H1 (cell line): ENCODE data around the gene KLHL7. TPM values are rescaled to one million over a fixed set of nuclear protein-coding genes. Genes with fewer than 3 reads are reported as not detected.
"Not testable (repeated sequence)": the region's sequence is repeated elsewhere in the genome, so short reads cannot be mapped to it uniquely, and the experiment has no call there.

Experiments used
- CTCF ChIA-PET: fragments of 300-600 bp; sonication (Branson Sonifier 250); formaldehyde crosslinking; loops from one replicate; lab custom pipeline; 2021; ENCODE audit not compliant: partially characterized antibody; lab: Charles Lee
- POLR2A ChIA-PET: fragments of 300-600 bp; sonication (Branson Sonifier 250); formaldehyde crosslinking; loops from one replicate; lab custom pipeline; 2021; ENCODE audit warnings: inconsistent platforms; ENCODE audit not compliant: partially characterized antibody; lab: Charles Lee
- DNase-seq, 2 experiments: peaks; one replicate each; pipeline versions ENCODE4 v3.0.0 to v3.0.0-alpha.2; 2010 to 2022; ENCODE audit warnings: low spot score in 2 of 2, low read depth in 1 of 2, mixed read lengths in 1 of 2
- FAIRE-seq: peaks from 2 replicates; lab custom pipeline; 2011; peaks lifted over from hg19 to GRCh38; lab: Jason Lieb, UNC
- H2AFZ ChIP-seq: 2 replicates; pipeline ENCODE4 v1.8.1; 2012; ENCODE audit warnings: low read length, inconsistent platforms
- H2AK5ac ChIP-seq: 2 replicates; pipeline ENCODE4 v1.6.1; 2013; ENCODE audit warnings: low read depth, low read length
- H2BK120ac ChIP-seq: replicated peaks from 2 replicates; pipeline ENCODE3; 2013; ENCODE audit warnings: low read depth, low read length, inconsistent platforms
- H2BK12ac ChIP-seq: 2 replicates; pipeline ENCODE4 v1.6.1; 2013; ENCODE audit warnings: low read depth, low read length
- H2BK15ac ChIP-seq: 2 replicates; pipeline ENCODE4 v1.6.1; 2013; ENCODE audit warnings: low read length
- H2BK20ac ChIP-seq: 2 replicates; pipeline ENCODE4 v1.6.1; 2013; ENCODE audit warnings: low read length
- H2BK5ac ChIP-seq: 2 replicates; pipeline ENCODE4 v1.6.1; 2013; ENCODE audit warnings: low read depth, low read length
- H3K14ac ChIP-seq: 2 replicates; pipeline ENCODE4 v1.6.1; 2013; ENCODE audit warnings: inconsistent platforms; ENCODE audit not compliant: insufficient read length
- H3K18ac ChIP-seq: 2 replicates; pipeline ENCODE4 v1.6.1; 2013; ENCODE audit warnings: low read length; ENCODE audit errors: extremely low read depth
- H3K23ac ChIP-seq: 2 replicates; pipeline ENCODE4 v1.6.1; 2013; ENCODE audit warnings: inconsistent platforms; ENCODE audit not compliant: insufficient read length
- H3K23me2 ChIP-seq: 2 replicates; pipeline ENCODE4 v1.6.1; 2013; ENCODE audit warnings: low read depth, low read length
- H3K27ac ChIP-seq: 2 replicates; pipeline ENCODE4 v1.6.1; 2011; ENCODE audit warnings: low read depth, low read length, inconsistent platforms
- H3K27me3 ChIP-seq, 4 experiments: replicated peaks in 1 of 4; 1 replicate in 1 of 4; 2 replicates in 3 of 4; pipeline versions ENCODE4 v1.6.1 to v1.8.1; 2011 to 2013; ENCODE audit warnings: low read length in 3 of 4, mild to moderate bottlenecking in 3 of 4, inconsistent platforms in 2 of 4, mixed read lengths in 2 of 4, moderate library complexity in 1 of 4; ENCODE audit not compliant: control insufficient read depth in 3 of 4, insufficient read depth in 3 of 4; ENCODE audit errors: extremely low read depth in 1 of 4
- H3K36me3 ChIP-seq, 4 experiments: 2 replicates each; pipeline versions ENCODE4 v1.6.1 to v1.8.1; 2011 to 2013; ENCODE audit warnings: mild to moderate bottlenecking in 4 of 4, low read length in 3 of 4, moderate library complexity in 2 of 4, control low read depth in 1 of 4, inconsistent platforms in 1 of 4; ENCODE audit not compliant: insufficient read depth in 4 of 4, control insufficient read depth in 2 of 4
- H3K4ac ChIP-seq: replicated peaks from 2 replicates; pipeline ENCODE3; 2013; ENCODE audit warnings: low read length, low read depth, mixed read lengths, inconsistent platforms; ENCODE audit not compliant: insufficient read length
- H3K4me1 ChIP-seq, 4 experiments: replicated peaks in 1 of 4; 1 replicate in 1 of 4; 2 replicates in 3 of 4; pipeline versions ENCODE4 v1.6.1 to v1.8.1; 2011 to 2013; ENCODE audit warnings: low read length in 3 of 4, inconsistent platforms in 2 of 4, mixed read lengths in 1 of 4; ENCODE audit not compliant: insufficient read depth in 4 of 4, control insufficient read depth in 3 of 4
- H3K4me2 ChIP-seq, 2 experiments: 2 replicates each; pipeline versions ENCODE4 v1.6.1 to v1.8.1; 2011 to 2013; ENCODE audit warnings: low read depth in 2 of 2, low read length in 2 of 2, control low read depth in 1 of 2, inconsistent platforms in 1 of 2, mild to moderate bottlenecking in 1 of 2; ENCODE audit not compliant: insufficient read depth in 1 of 2
- H3K4me3 ChIP-seq, 4 experiments: fragments of 200-600, 300-600 bp in 1 of 4; sonication (generic), shearing (Covaris generic), sonication (Bioruptor Twin) in 1 of 4; 2 replicates each; pipeline versions ENCODE4 v1.5.1 to v1.8.1; 2011 to 2016; ENCODE audit warnings: low read length in 4 of 4, low read depth in 3 of 4, control low read depth in 2 of 4, inconsistent platforms in 2 of 4, mild to moderate bottlenecking in 2 of 4, mixed read lengths in 1 of 4, moderate library complexity in 1 of 4; ENCODE audit not compliant: insufficient read depth in 2 of 4; ENCODE audit errors: extremely low read depth in 1 of 4
- H3K56ac ChIP-seq: replicated peaks from 2 replicates; pipeline ENCODE3; 2013; ENCODE audit warnings: low read depth, mild to moderate bottlenecking, mixed read lengths, low read length, inconsistent platforms; ENCODE audit not compliant: insufficient read length
- H3K79me1 ChIP-seq: 2 replicates; pipeline ENCODE4 v1.6.1; 2013; ENCODE audit warnings: low read depth, low read length, control low read depth
- H3K79me2 ChIP-seq, 2 experiments: 2 replicates each; pipeline versions ENCODE4 v1.6.1 to v1.8.1; 2012 to 2013; ENCODE audit warnings: low read length in 2 of 2, mild to moderate bottlenecking in 2 of 2, inconsistent platforms in 1 of 2; ENCODE audit not compliant: insufficient read depth in 2 of 2, control insufficient read depth in 1 of 2
- H3K9ac ChIP-seq, 4 experiments: replicated peaks in 1 of 4; 1 replicate in 1 of 4; 2 replicates in 3 of 4; pipeline versions ENCODE4 v1.6.1 to v1.8.1; 2011 to 2013; ENCODE audit warnings: low read depth in 3 of 4, low read length in 3 of 4, control low read depth in 2 of 4, mild to moderate bottlenecking in 2 of 4, moderate library complexity in 2 of 4, inconsistent platforms in 1 of 4; ENCODE audit errors: extremely low read depth in 1 of 4
- H3K9me3 ChIP-seq, 2 experiments: 2 replicates each; pipeline versions ENCODE4 v1.6.1 to v1.8.1; 2012 to 2013; ENCODE audit warnings: mild to moderate bottlenecking in 2 of 2, moderate library complexity in 2 of 2, control low read depth in 1 of 2, inconsistent platforms in 1 of 2, low read depth in 1 of 2, low read length in 1 of 2, mixed read lengths in 1 of 2; ENCODE audit not compliant: insufficient read depth in 2 of 2
- H4K20me1 ChIP-seq, 2 experiments: replicated peaks in 1 of 2; 2 replicates each; pipeline versions ENCODE3 to v1.8.1; 2011 to 2013; ENCODE audit warnings: inconsistent platforms in 2 of 2, low read length in 2 of 2, mild to moderate bottlenecking in 1 of 2; ENCODE audit not compliant: insufficient read depth in 2 of 2, control insufficient read depth in 1 of 2
- H4K5ac ChIP-seq: 2 replicates; pipeline ENCODE4 v1.6.1; 2013; ENCODE audit warnings: low read length, low read depth, mixed read lengths, inconsistent platforms; ENCODE audit not compliant: insufficient read length
- H4K8ac ChIP-seq: 2 replicates; pipeline ENCODE4 v1.8.0; 2013; ENCODE audit warnings: mild to moderate bottlenecking, moderate library complexity, low read length, inconsistent platforms; ENCODE audit not compliant: insufficient read depth; ENCODE audit errors: extremely low read depth
- H4K91ac ChIP-seq: replicated peaks from 2 replicates; pipeline ENCODE3; 2013; ENCODE audit warnings: low read length, mixed read lengths, inconsistent platforms; ENCODE audit not compliant: insufficient read length
- EGR1 ChIP-seq: IDR thresholded peaks from 2 replicates; pipeline ENCODE4 v1.6.1; 2011; ENCODE audit warnings: low read depth, low read length, borderline replicate concordance
- HDAC2 ChIP-seq, 2 experiments: fragments of 300-600 bp in 1 of 2; sonication (generic) in 1 of 2; IDR thresholded peaks; 2 replicates each; pipeline ENCODE4 v1.6.1; 2011 to 2012; ENCODE audit warnings: low read depth in 2 of 2, low read length in 2 of 2, mild to moderate bottlenecking in 2 of 2, moderate library complexity in 2 of 2, borderline replicate concordance in 1 of 2, inconsistent platforms in 1 of 2
- RFX5 ChIP-seq: IDR thresholded peaks from 2 replicates; pipeline ENCODE4 v1.6.1; 2011; ENCODE audit warnings: low read depth, low read length, improper control_type of control experiment, borderline replicate concordance
- WGBS, 2 experiments: shearing (Covaris generic) in 1 of 2; methylation state at CpG; one replicate each; pipeline versions ENCODE4 v1.1.6 to v1.1.7; 2013 to 2015; ENCODE audit warnings: low lambda C conversion rate in 2 of 2, mixed read lengths in 2 of 2, inconsistent platforms in 1 of 2, low coverage in 1 of 2, missing lambda C conversion rate in 1 of 2; ENCODE audit not compliant: insufficient replicate concordance in 2 of 2, insufficient coverage in 1 of 2, insufficient read length in 1 of 2; ENCODE audit errors: extremely low coverage in 1 of 2, missing lambda C conversion rate in 1 of 2; 5-methylcytosine and 5-hydroxymethylcytosine counted together
- polyA plus RNA-seq, 7 experiments: library from polyadenylated mRNA; depleted of rRNA in 3 of 7; stranded (reverse) in 5 of 7; unstranded in 2 of 7; fragments of >200 nt in 5 of 7; fragments of 200-250 nt in 2 of 7; gene quantifications; 1 replicate in 5 of 7; 2 replicates in 1 of 7; 4 replicates in 1 of 7; pipeline versions ENCODE4 v1.2.1 to v1.2.3, GENCODE V29; 2011 to 2013; ENCODE audit warnings: missing spikeins in 2 of 7, mixed read lengths in 2 of 7
- total RNA-seq: library from RNA; stranded (reverse); fragmentation: NEBNext Ultra II Directional; extraction: Animal tissue kit (Norgen Biotek cat#: 25700); gene quantifications from 2 replicates; pipeline ENCODE4 v1.2.1, GENCODE V29; 2021

Gene KLHL7
- total and polyA plus RNA-seq, 2 of the 8 experiments (the other 6 are each of a cell fraction or from before 2014, with no cell fraction given): 65.3 to 115 TPM

DNA sequence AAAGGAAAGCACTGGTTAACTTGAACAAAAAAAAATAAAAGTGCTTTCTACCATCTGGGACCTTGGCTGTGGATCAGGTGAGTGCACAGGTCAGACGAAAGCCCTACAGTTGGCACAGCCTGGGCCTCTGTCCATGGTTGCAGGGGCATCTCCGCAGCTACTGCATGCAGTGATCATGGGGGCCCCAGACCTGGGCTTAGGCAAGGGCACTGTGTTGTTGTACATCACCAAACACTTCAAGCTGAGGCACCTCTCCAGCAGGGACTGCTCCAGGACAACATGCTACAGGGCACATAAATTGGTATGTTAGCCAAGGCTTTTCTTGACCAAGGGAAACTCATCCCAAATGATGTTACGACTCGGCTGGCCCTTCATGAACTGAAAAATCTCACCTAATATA lies 23.5 kb downstream of the KLHL7 start (continued):
- no peak for TF ChIP-seq RFX5
- no peak for TF ChIP-seq HDAC2 (IDR thresholded peaks at IDR 0.05; ENCODE audit: borderline replicate concordance in 1 of 2, low read depth in 2 of 2, low read length in 2 of 2)
- TF ChIP-seq EGR1: no peak

DNA sequence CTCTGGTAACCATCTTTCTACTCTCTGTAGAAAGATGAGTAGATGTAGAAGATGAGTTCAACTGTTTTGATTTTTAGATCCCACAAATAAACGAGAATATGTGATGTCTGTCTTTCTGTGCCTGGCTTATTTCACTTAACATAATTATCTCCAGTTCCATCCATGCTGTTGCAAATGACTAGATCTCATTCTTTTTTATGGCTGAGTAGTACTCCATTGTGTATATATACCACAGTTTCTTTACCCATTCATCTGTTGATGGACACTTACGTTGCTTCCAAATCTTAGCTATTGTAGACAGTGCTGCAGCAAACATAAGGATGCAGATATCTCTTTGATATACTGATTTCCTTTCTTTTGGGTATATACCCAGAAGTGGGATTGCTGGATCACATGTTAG lies 26.2 kb downstream of the KLHL7 start:
- H3K27ac ChIP-seq, FAIRE-seq, H4K91ac ChIP-seq, H2AFZ ChIP-seq, H3K14ac ChIP-seq, H3K4ac ChIP-seq, H3K18ac ChIP-seq, H2BK120ac ChIP-seq, H3K9me3 ChIP-seq, H4K20me1 ChIP-seq, H3K4me3 ChIP-seq, H4K5ac ChIP-seq, H3K4me2 ChIP-seq, H3K27me3 ChIP-seq, H3K79me1 ChIP-seq, H2BK12ac ChIP-seq, DNase-seq, H2AK5ac ChIP-seq, H3K56ac ChIP-seq, H3K4me1 ChIP-seq, H3K23me2 ChIP-seq, H4K8ac ChIP-seq, H2BK15ac ChIP-seq, H3K23ac ChIP-seq, H3K9ac ChIP-seq, POLR2A ChIA-PET, H2BK5ac ChIP-seq, H2BK20ac ChIP-seq, H3K79me2 ChIP-seq: not testable (repeated sequence)
- 93% methylated on average over 2 of the region's 2 CpGs; no CpG with 5 or more reads in 1 of the 2 experiments for WGBS, 2 experiments
- CTCF ChIA-PET: interaction anchor here (1.1 kb wide), 1 partner anchor 17 kb away, joined by 3 read pairs; no protein-coding TSS in a partner anchor
- H3K36me3 ChIP-seq: peaks cover 0 to 43% (median 11%) of the 10 kb centered on the region in 4 experiments; a peak in 6 of 8 replicates
